Body of pancreas (tissue), 4 donors: ENCODE results near the gene TIFAB. TPM values are rescaled to one million over a fixed set of nuclear protein-coding genes. Genes with fewer than 3 reads are reported as not detected.

ENCODE experiments used
- ATAC-seq: fragments of 150-250 bp; one replicate; pipeline ENCODE4 v1.9.1; 2016
- DNase-seq, 4 donors: peaks; one replicate each; pipeline ENCODE4 v3.0.0-alpha.2; 2019
- H3K27ac ChIP-seq, 4 donors: fragments of 200-600 bp; sonication (generic); 1 replicate in 3 of 4; 2 replicates in 1 of 4; pipeline versions ENCODE4 v1.5.1 to v1.6.1; 2016 to 2019; ENCODE audit warnings: mild to moderate bottlenecking in 1 of 4, mixed read lengths in 1 of 4, moderate library complexity in 1 of 4
- H3K27me3 ChIP-seq, 2 donors: fragments of 200-600 bp; sonication (generic); one replicate each; pipeline ENCODE4 v1.6.0; 2016; ENCODE audit warnings: mild to moderate bottlenecking in 1 of 2
- H3K36me3 ChIP-seq, 2 donors: fragments of 200-600 bp; sonication (generic); replicated peaks in 1 of 2; 2 replicates each; pipeline ENCODE4 v1.5.1; 2016; ENCODE audit warnings: low read depth in 2 of 2; ENCODE audit not compliant: insufficient read depth in 1 of 2
- H3K4me1 ChIP-seq: fragments of 200-600 bp; sonication (generic); one replicate; pipeline ENCODE4 v1.6.0; 2016
- H3K4me3 ChIP-seq, 2 donors: fragments of 200-600 bp; sonication (generic); 1 replicate in 1 of 2; 2 replicates in 1 of 2; pipeline ENCODE4 v1.5.1; 2016 to 2019
- H3K9me3 ChIP-seq, 3 donors: fragments of 200-600 bp; sonication (generic); 1 replicate in 2 of 3; 2 replicates in 1 of 3; pipeline ENCODE4 v1.5.1; 2016
- CTCF ChIP-seq, 7 experiments: fragments of 450-650 bp in 4 of 7; fragments of 200-600 bp in 3 of 7; sonication (generic) in 3 of 7; IDR thresholded peaks; one replicate each; pipeline ENCODE4 v1.5.1; 2016 to 2019; ENCODE audit warnings: antibody characterized with exemption in 7 of 7
- POLR2A ChIP-seq, 3 donors: fragments of 450-650 bp; IDR thresholded peaks; one replicate each; pipeline ENCODE4 v1.6.1; 2016; ENCODE audit warnings: antibody characterized with exemption in 3 of 3, mild to moderate bottlenecking in 2 of 3
- WGBS, 2 donors: methylation state at CpG; one replicate each; pipeline ENCODE4 v1.1.5; 2017; 5-methylcytosine and 5-hydroxymethylcytosine counted together
- intact Hi-C: fragments of 100-400 bp; cut with DNase I; formaldehyde crosslinking; loops from one replicate; pipeline ENCODE4 v1.15.1; 2023
- small RNA-seq: library from RNA; depleted of rRNA; stranded (forward); fragments of <200 nt; gene quantifications from one replicate; pipeline ENCODE3, GENCODE V24; 2016
- total RNA-seq, 2 donors: library from RNA; depleted of rRNA; stranded (reverse); fragments of >200 nt; gene quantifications; one replicate each; pipeline ENCODE4 v1.1.0, GENCODE V29; 2016

The TIFAB gene
- total RNA-seq, 2 donors from 2014 or later = not detected

- ATAC-seq (peak; percentile 39), DNase-seq (peak; percentile 32 to 50 (median 36))
- Histone ChIP-seq H3K4me3 (peak overlapping the region; percentile 78 to 89), H3K9me3 (no peaks in the 10 kb centered on the region), H3K4me1 (peaks cover 40% of the 10 kb centered on the region), H3K27ac (peak overlapping the region in 3 of 4 donors; percentile 71 to 80 (median 77)), H3K36me3 (no peaks in the 10 kb centered on the region), H3K27me3 (no peaks in the 10 kb centered on the region)
- WGBS, 2 donors = 0 to 2% methylated on average over 11 to 43 of the region's 43 CpGs
- intact Hi-C loops = no loop called here
- TF ChIP-seq POLR2A (IDR thresholded peaks at IDR 0.05) (no peak), CTCF (IDR thresholded peaks at IDR 0.05) (no peak)
These were observed 53.8 kb downstream of the TIFAB start for GRCh38 chr5:135398160-135398854.

Small RNA genes lying within 50 kb of the gene (small RNA-seq; reads per million reads assigned to genes)
- gene DCANP1 = not detected

Other genes starting within 250 kb of the TIFAB start
- gene MACROH2A1, start 53.1 kb downstream of the TIFAB start, total RNA-seq = 100 to 1,000 TPM in 1 of 2 donors, 10 to 100 TPM in 1; 78.9 to 142 TPM
- gene DCANP1, start 5.0 kb downstream of the TIFAB start, total RNA-seq = under 1 TPM in 1 of 2 donors, not detected in 1; under 0.01 TPM
- not detected for gene NEUROG1, start 83.6 kb upstream of the TIFAB start, total RNA-seq
- gene CXCL14, start 126.6 kb upstream of the TIFAB start, total RNA-seq = 10 to 100 TPM; 17.9 to 49.4 TPM